A673 (cell line): ENCODE measurements around the gene CPE.

ENCODE experiments used
- EZH2 ChIP-seq: fragments of 200-600 bp; sonication (generic); IDR thresholded peaks from 2 replicates; pipeline ENCODE4 v1.6.1; 2017; ENCODE audit warnings: borderline replicate concordance, low read depth, mild to moderate bottlenecking, mixed read lengths, antibody characterized with exemption, low read length; ENCODE audit not compliant: poor library complexity, severe bottlenecking
- TF ChIP-seq, protein P1 (sequence below): fragments of 300-800, 200-600 bp; sonication (generic); conservative IDR thresholded peaks from 2 replicates; pipeline ENCODE4 v1.5.1; 2017; ENCODE audit warnings: low read depth, mild to moderate bottlenecking, antibody characterized with exemption, low read length, moderate library complexity, mixed read lengths

DNA sequence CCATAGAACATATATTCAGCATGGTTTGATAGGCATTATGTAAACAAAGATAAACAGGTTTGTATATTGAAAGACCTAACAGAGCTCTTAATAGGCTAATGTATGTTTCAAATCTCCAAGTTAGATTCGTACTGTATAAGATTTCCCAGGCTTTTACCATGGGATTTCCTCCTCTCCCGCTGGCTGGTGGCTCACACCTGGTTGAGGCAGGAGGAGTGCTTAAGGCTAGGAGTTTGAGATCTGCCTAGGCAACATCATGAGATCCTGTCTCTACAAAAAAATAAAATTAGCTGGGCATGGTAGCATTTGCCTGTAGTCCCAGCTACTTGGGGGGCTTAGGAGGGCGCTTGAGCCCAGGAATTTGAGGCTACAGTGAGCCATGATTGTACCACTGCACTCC, 5.4 kb downstream of the CPE start:
- TF ChIP-seq, protein P1, sequence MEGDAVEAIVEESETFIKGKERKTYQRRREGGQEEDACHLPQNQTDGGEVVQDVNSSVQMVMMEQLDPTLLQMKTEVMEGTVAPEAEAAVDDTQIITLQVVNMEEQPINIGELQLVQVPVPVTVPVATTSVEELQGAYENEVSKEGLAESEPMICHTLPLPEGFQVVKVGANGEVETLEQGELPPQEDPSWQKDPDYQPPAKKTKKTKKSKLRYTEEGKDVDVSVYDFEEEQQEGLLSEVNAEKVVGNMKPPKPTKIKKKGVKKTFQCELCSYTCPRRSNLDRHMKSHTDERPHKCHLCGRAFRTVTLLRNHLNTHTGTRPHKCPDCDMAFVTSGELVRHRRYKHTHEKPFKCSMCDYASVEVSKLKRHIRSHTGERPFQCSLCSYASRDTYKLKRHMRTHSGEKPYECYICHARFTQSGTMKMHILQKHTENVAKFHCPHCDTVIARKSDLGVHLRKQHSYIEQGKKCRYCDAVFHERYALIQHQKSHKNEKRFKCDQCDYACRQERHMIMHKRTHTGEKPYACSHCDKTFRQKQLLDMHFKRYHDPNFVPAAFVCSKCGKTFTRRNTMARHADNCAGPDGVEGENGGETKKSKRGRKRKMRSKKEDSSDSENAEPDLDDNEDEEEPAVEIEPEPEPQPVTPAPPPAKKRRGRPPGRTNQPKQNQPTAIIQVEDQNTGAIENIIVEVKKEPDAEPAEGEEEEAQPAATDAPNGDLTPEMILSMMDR, result no peak
- no peak for TF ChIP-seq EZH2
